HG03521 (cell line): ENCODE data around the gene CHST12.

ENCODE experiments used
- ATAC-seq: cut with Tn5 transposase; IDR thresholded peaks from one replicate; pipeline ENCODE4 v1.9.1; 2021; ENCODE audit warnings: mild to moderate bottlenecking, moderate library complexity; ENCODE audit not compliant: unreplicated experiment

The CHST12 gene

DNA sequence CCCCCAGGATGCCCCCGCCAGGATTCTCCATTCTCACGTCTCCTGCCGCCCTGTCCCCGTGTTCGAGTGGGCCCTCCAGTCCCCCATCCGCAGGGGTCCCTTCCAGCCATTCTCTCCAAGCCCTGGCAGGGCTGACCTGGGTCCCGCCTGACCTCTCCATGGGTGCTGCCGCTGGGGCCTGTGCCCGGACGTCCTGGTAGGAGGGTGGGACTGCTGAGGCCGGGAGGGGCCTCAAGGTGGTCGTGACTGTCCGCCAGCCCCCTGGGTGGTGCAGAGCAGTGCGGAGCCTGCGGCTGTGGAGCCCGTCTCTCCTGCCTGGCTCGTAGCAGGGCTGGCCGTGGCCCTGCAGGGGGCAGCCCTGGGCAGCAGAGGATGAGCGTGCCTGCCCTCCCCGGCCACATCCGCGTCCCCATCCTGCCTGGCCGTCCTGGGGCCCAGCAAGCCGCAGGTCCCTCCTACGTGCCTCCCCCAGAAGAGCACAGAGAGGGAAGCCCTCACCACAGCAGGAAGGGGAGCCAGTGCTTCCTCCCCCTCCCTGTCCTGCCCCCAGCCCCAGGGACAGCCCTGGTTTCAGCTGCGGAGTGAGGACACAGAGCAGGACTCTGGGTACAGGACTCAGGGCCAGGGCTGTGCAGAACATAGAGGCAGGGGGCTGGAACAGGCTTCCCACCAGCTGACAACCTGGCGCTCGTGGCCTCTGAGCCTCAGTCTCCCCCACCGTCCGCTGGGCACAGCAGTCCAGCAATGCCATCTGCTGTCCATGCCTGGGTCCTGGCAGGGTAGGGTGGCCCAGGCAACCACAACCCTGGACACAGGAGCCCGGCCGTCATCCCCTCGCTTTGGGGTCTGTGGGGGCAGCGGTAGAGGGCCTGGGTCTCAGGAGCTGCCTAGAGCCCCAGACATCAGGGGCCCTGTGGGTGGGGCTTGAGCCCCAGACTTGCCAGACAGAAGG, 74.3 kb downstream of the CHST12 start:
- no peak for ATAC-seq

DNA sequence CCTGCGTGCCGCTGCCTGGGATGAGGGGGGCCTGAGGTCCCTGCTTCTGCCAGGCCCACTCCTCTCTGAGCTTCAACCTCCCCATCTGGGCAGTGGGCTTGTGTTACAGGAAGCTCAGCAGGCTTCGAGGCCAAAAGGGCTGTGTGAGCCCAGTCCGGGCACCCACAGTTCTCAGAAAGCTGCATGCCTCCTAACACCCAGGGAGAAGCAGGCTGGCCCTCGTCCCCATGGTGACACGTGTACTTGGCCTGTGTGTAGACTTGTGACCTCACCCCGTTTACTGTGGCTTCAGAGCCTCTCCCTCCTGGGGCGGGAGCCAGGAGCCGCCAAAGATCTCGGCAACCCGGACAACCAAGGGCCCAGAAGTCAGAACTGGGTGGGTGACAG, 75.0 kb downstream of the CHST12 start:
- no peak for ATAC-seq

DNA sequence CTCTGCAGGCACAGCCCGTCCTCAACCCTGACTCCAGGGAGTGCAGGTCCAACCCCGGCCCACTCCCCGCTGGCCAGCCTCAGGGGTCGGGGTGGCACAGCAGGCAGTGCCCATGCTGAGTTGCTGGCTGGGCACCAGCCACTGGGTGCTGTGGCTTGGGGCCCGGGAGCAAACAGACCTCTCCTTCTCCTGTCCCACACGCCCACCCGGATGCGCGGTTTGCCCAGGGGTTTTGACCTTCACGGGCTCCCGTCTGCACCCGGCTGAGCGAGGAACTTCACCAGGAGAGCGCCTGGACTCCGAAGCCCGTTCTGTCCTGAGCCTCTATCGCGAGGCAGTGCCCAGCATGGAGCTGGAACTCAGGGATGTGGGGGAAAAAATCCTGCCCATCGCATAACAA, 75.4 kb downstream of the CHST12 start:
- ATAC-seq: no peak

DNA sequence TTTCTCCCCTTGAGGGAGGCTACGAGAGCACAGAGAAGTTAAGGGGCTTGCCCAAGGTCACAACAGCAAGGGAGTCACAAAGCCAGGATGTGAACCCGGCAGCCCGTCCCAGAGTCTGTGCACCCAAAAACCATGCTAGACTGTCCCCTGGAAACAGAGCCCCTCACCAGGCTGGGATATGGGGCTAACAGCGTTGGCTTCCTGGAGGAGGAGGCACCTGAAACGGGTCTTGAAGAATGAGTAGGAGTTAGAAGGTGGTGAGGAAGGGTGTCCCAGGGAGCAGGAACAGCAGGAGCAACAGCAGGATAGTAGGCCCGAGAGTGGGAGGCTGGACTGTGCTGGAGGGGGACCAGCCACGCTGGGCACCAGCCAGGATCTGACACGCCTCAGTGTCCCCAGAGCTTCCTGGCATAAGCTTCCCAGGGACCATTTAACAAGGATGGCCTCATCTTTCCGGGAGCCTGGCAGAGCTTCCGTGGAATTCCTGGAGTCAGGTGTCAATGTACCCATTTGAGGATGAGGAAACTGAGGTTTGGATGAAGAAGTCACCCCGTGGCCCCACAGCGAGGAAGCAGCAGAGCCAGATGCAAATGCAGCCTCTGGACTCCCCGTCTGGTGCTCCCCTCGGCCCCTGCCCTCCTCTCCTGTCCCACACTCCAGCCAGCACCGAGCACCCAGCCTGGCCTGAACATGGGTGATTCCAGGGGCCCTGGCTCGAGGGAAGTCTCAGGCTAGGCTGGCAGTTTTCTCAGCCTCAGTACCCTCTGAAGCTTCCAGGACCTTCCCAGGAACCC, 76.1 kb downstream of the CHST12 start:
- no peak for ATAC-seq

DNA sequence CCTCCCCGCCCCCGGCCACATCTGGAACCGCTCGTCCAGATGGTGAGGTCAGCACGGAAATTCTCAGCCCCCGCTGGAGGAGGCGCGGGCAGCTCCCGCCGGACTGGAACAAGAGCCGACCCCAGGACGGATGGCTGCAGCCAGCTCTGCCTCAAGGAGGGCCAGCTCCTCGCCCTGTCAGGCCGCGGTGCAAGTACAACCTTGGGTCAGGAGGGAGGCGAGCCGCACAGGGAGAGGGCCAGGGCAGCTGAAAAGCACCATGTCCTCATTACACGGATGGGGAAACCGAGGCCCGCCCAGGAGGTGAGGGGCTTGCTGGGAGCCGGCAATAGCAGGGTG, 76.6 kb downstream of the CHST12 start:
- ATAC-seq: no peak

DNA sequence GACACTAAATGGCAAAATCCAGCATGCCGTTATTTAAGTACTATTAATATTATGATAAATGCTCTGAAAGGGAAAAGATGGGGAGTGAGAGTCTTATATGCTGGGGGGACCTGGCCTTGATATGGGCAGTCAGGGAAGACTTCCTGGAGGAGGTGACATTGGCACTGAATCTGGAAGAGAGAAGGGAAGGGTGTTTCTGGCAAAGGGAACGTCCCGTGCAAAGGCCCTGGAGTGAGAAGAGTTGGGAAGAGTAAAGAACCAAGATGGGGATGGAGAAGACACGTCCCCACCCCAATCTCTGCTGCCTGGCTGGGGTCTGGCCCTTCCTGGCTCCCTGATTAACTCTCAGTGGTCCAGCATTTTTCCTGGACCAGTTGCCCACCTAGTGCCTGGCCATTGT, 77.8 kb downstream of the CHST12 start:
- no peak for ATAC-seq

DNA sequence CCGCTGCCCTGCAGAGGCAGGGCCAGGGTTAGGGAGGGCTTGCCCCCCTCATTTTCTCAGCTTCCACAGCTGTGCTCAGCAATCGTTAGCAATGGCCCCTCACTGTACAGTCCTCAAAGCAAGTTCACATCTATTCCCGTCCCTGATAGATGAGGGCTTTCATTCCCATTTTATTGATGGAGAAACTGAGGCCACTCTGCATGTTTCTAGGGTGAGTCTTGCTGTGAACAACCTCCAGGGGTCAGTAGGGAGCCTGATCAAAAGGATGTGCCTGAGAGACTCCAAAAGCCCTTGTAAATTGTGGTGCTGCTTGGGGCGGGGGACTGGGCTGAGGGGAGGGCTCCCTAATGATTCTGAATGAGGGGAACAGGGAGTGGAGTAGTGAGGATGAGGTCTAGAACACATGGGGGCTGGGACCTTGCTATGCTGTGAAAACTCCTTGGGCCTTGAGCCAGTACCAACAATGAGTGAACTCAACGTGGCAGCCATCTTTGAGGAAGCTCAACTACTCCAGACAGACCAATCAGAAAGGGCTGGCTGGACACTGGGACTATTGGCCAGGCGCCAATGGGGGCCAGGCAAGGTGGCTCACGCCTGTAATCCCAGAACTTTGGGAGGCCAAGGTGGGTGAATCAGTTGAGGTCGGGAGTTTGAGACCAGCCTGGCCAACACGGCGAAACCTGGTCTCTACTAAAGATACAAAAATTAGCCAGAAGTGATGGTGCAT, 79.5 kb downstream of the CHST12 start:
- ATAC-seq: no peak

DNA sequence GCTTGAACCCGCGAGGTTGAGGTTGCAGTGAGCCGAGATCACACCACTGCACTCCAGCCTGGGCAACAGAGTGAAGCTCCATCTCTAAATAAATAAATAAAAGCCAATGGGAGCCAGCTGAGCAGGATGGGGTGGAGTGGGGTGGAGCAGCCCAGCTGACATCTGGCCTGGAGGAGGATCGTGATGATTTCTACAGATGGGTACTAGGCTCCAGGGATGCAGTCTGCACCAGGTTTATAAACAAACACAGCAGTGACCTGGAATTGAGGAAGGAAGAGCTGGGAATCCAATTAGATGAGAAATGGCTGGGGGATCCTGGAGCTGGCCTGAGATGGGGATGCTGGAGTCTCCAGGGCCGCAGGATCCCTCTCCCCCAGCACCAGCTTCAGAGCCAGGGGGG, 80.1 kb downstream of the CHST12 start:
- no peak for ATAC-seq

DNA sequence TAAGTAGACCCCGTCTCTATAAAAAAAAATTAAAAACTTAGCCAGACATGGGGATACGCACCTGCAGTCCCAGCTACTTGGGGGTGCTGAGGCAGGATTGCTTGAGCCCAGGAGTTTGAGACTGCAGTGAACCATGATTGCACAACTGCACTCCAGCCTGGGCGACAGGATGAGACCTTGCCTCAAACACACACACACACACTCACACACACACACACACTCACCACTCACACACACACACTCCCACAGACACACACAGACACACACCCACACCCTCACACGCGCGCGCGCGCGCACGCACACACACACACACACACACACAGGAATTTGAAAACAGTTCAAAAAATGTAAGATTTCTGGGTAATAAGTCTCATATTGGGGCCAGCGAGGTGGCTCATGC, 81.5 kb downstream of the CHST12 start:
- no peak for ATAC-seq

DNA sequence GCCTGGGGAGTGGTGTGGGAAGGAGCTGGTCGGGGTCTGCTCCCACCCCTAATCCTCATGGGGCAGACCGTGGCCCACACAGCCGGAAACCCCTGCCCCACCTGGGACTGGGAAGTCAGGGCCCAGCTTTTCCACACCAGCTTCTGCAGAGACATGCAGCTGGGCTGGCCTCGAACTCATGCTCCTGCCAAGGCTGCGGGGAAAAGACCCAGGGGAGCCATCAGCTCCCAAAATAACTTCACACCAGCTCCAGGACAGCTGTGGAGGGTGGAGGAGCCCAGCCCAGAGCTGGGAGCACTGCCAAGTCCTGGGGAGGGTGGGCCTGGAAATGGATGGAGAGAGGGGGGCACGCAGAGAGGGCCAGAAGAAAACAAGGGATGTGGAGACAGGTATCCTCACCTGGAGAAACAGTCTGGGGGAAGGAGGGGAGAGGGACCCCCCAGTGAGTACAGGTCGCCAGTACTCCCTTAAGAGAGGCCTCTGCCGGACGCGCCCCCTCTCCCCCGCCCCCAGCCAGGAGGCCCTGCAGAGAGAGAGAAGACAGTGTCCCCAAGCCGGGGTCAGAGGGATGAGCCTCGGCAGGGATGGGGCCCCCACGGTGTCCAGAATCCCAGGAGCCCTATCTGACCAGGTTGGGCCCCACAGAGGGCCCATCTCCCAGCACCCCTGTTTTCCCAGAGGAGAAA, 84.3 kb downstream of the CHST12 start:
- no peak for ATAC-seq

DNA sequence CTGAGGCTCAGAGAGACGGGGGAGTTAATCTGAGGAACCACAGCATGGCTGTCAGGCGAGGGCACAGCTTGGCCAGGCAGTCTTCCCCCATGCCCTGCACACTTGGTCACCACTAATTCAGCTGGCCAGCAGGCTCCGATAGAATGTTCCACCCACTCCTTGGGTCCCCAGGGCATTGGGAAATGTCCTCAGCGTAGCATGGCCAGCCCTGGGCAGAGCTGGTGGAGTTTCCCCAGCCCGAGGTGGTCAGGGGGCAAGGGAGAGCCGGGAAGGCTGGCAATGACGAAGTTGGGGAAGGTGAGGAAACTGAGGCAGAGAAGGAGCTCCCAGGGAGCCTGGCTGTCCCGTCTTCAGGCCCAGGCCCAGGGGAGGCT, 84.8 kb downstream of the CHST12 start:
- no peak for ATAC-seq

DNA sequence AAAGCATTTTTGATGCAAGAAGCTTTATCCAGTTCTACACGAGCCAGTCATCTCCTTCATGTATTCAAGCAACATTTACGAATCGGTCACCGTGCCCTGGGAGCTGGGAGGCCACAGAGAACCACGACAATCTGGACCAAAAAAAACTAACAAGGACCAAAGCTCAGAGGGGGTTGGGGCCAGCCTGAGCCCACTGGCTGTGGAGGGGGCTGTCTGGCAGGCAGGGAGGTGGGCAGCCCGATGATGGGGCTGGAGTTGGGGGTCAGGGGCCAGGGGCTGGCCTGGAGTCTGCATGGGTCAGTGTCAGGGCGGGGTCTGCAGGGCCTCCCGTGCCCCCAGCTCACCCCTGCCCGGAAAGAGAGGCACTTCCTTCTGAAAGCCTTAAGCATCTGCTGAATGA, 85.3 kb downstream of the CHST12 start:
- no peak for ATAC-seq

DNA sequence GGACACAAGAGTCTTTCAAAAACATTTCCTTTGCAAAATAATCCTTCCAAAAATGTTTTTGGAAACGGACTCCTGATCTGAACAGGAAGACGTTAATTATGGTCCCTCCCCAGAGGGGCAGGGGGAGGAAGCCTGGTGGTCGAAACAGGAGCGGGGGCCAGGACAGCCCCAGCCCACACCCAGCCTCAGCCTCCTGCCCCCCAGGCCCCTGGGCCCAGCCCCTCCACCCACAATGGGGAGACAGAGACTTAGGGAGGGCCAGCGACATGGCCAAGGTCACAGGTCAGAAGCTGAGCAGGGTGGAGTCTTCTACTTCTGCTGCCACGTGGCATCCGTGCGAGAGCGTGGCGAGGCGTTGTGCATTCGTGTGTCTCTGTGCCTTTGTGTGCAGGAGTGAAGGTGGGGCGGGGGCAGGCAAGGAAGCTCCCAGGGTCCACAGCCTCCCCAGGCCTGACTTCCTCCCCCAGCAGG, 86.8 kb downstream of the CHST12 start:
- no peak for ATAC-seq

DNA sequence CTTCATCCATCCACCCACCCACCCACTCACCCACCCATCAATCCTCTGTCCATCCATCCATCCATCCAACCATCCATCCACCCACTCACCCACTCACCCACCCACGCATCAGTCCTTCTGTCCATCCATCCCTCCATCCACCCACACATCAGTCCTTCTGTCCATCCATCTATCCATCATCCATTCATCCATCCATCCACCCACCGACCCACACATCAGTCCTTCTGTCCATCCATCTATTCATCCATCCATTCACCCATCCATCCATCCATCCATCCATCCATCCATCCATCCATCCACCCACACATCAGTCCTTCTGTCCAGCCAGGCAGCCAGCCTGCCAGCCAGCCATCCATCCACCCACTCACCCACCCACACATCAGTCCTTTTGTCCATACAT, 88.6 kb downstream of the CHST12 start:
- ATAC-seq: no peak

DNA sequence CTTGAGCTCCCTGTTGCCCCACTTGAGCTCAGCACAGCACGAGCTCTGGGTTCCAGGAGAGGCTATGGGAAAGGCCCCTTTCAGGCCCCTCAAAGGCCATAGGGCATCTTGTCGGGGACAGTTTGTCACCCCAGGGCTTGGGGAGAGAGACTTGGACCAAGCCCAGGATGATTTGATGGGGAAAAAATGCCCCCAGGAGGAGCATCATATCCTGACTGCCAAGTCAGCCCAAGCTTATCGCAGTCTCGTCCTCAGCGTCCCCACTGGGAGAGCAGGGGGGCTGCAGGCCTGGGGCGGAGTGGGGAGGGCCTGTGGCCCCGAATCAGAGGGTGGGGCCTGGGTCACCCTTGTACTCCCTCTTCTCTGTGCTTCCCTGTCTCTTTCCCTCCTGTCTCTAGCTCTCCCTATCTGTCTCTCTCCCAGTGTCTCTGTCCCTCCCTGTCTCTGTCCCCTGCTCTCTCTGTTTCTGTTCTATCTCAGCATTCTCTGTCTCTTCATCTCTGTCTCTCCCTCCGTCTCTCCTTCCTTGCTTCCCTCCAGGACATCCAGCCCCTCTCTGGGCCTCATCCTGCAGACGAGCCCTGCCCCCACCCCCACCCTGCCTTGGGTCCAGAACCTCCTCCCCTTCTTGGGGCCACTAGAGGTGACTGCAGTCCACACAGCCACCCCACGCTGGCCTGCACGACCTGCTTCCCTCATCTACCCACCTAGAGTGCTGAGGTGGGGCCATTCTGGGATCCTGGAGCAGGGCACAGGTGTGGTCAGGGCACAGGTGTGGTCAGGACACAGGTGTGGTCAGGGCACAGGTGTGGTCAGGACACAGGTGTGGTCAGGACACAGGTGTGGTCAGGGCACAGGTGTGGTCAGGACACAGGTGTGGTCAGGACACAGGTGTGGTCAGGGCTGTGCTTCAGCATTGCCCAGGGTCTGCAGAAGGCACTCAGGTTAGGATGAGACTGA, 90.1 kb downstream of the CHST12 start:
- no peak for ATAC-seq

DNA sequence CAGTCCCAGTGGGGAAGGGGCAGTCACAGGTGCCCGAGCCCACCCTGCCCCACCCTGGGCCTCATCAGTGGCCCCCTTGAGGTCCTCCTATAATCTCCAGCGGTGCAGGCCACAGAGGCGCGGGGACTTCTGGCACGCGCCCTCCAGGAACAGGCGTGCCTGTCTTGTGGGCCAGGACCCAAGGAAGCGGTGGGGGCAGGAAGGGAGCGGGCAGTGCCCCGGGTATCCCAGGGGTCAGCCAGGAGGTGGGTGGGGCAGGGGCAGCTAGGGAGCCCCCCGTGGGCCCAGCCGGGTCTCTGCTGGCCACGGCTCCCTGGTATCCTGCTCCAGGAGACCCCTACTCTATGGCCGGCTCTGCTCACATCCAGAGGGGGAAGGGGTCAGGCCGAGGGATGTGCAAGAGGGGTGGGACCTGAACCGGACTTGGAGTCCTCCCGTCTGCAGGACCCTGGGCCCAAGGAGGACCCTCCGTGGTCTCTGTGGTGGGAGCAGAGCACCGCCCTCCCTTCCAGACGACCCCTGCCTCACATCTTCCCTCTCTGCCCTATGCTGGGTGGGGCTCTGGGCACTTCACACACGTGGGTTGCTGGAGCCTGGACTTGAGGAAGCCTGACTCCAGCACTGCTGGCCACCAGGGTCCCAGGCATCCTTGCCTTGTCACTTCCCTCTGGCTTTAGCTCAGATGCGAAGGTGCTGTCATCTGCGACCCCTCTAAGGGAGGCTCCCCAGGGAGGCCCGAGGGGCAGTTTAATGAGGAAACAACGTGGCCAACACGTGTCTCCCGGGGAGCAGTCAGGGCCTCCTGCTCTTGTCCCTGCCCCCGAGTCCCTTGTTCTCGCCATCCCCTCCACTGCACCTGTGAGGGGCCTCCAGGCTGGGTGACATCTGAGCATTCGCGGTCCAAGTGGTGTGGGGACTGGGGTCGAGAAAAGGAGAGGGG, 91.0 kb downstream of the CHST12 start:
- no peak for ATAC-seq

DNA sequence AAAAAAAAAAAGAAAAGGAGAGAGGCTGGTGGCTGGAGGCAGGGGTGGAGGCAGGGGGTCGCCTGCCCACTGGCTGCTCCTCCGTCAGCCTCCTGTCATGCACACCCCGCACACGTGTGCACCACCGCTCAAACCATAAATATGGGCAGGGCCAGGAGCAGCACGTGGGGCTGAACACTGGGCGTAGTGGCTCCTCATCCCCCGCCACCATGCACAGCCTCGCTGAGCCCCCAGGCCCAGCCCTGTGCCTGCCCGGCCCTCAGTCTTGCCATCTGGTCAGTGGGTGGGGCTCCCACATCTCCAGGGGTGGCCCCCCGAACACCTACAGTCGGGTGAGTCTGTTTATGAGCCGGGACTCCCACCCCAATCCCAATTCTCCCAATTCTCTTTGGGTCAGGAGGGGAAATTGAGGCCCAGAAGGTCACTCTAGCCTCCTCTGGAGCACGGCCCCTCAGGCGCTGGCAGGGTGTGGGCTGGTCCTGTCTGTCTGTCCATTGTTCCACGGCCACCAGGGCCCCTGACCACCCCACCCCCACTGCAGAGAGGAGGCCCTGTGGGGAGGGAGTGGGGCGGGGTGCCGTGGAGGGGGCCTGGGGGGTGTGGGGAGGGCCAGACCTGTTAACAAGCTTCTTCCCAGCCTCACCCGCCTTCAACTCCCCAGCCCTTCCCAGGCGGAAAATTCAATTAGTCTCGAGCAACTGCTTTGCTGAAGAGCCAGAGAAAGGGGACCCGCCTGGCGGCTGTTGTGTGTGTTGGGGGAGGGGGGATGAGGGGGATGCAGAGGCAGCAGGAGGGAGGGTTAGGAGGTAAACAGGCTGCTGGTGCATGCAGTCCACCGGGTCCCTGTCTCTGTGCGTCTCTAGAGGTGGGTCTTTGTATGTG, 92.2 kb downstream of the CHST12 start:
- no peak for ATAC-seq

DNA sequence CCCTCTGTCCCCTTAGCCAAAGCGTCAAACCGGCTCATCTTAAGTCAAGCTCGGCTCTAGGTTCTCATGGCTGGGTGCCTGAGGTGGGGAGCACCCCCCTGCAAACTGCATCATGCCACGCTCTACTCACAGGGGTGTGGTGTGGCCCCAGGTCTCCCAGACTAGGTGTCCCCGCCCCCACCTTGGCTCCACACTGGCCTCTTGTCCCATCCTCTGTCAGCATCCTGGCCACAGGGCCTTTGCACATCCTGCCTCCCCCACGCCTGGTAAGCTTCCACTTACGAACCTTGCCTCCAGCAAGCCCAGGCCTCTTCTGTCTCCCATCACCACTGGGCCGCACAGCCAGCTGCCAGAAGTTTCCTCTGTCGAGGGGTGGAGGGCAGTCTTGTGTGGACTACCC, 93.0 kb downstream of the CHST12 start:
- ATAC-seq: no peak
